GM20000 (cell line): ENCODE results near the gene B3GALT4.
A peak's percentile ranks its signal among the peaks of the same experiment; 100 is the strongest.

ENCODE experiments used
- DNase-seq: peaks from one replicate; pipeline ENCODE4 v3.0.0; 2012; ENCODE audit warnings: low spot score
- TF ChIP-seq, protein P1 (sequence below): IDR thresholded peaks from 2 replicates; pipeline ENCODE4 v1.5.1; 2012; ENCODE audit warnings: mild to moderate bottlenecking, control low read depth; ENCODE audit errors: extremely low read depth, missing control alignments

The B3GALT4 gene

DNA sequence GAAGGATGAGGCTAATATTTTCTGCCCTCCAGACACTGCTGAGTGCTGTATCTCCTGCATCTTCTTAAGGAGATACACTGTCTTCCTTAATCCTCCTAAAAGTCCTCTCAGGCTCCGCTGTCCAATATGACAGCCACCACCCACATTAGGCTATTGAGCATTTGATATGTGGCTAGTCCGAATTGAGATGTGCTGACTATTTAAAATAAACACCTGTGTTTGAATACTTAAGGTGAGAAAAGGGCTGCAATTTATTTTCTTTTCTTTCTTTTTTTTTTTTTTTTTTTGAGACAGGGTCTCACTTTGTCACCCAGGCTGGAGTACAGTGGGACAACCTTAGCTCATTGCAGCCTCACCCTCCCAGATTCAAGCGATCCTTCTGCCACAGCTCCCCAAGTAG, 25.0 kb downstream of the B3GALT4 start:
- TF ChIP-seq, protein P1, sequence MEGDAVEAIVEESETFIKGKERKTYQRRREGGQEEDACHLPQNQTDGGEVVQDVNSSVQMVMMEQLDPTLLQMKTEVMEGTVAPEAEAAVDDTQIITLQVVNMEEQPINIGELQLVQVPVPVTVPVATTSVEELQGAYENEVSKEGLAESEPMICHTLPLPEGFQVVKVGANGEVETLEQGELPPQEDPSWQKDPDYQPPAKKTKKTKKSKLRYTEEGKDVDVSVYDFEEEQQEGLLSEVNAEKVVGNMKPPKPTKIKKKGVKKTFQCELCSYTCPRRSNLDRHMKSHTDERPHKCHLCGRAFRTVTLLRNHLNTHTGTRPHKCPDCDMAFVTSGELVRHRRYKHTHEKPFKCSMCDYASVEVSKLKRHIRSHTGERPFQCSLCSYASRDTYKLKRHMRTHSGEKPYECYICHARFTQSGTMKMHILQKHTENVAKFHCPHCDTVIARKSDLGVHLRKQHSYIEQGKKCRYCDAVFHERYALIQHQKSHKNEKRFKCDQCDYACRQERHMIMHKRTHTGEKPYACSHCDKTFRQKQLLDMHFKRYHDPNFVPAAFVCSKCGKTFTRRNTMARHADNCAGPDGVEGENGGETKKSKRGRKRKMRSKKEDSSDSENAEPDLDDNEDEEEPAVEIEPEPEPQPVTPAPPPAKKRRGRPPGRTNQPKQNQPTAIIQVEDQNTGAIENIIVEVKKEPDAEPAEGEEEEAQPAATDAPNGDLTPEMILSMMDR = no peak
- no peak for DNase-seq

DNA sequence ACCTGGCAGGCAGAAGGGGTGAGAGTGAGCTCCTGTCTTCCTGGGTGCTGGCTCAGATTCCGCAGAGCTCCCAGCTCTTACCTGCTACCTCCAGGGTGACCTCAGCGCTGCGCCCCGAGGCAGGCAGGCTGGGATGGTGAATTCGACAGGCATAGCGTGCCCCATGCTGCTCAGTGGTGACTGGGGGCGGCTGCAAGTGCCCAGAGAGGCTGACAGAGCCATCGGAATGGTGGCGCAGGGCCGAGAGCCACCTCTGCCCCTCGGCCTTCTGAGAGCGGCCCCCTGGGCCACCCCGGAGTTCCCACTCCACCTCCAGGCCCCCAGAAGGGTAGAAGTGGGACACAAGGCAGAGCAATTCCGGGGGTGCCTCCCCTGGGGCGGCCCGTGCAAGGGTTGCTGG, 27.3 kb downstream of the B3GALT4 start:
- TF ChIP-seq, protein P1 = no peak
- DNase-seq = no peak

DNA sequence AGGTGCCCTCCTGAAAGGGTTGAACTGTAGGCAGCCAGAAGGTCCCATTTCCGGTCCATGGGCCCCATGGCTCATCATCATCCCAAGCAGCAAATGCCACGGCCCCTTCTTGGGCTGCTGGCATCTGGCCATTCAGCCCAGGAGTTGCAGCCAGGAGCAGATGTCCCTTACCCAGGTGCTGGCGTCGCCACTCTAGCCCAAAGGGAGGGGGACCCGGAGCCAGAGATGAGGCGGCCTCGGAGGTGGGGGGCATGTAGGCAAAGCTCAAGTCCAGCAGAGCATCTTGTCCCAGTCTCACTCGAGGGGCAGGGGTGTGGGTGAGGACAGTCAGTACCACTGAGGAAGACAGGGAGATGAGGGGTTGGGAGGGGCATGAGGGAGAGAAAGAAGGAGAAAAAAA, 28.1 kb downstream of the B3GALT4 start:
- TF ChIP-seq, protein P1 = no peak
- no peak for DNase-seq

GRCh38 chr6:33306356-33306755, 29.4 kb downstream of the B3GALT4 start:
- TF ChIP-seq, protein P1 = no peak
- no peak for DNase-seq

- peak; percentile 89 for DNase-seq
- TF ChIP-seq, protein P1 = no peak
Measured at GRCh38 chr6:33312361-33313104, 35.6 kb downstream of the B3GALT4 start.

- TF ChIP-seq, protein P1 = no peak
- peak; percentile 61 for DNase-seq
Measured at GRCh38 chr6:33313105-33313708, 36.3 kb downstream of the B3GALT4 start.

DNA sequence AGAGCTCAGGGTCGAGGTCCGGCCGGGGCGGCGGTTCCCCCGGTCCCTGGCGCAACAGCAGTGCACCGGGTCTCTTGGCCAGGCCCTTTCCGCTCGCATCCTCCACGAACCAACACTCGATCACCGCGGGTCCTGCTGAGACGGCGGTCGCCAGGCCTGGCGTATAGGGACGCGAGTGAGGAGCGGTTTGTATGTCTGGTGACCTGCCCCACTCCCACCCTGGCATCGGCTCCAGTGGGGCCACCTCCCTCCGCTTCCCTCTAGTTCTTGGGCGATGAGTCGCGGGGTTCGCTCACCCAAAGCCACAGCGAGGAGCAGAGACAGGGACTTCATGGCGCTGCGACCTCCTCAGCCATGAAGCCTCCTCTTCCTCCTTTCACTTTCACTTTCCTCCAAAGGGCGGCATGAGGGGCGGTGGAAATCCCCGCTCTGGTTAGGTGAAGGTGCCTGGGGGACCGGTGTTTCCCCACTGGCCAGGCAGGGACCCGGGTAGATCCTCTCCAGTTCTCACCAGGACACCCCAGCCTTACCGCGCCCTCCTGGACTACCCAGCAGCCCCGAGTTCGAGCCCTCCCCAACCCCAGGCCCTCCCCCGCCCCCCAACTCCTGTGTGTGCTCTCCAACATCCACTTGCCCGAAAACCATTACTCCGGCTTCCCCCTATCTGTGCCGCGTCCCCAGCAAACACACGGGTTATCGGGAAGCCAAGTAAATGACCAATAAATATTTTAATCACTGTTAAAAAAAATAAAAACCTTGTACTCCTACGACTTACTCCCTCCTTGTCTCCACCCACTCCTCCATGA, 37.0 kb downstream of the B3GALT4 start, which contains the start of gene TAPBP:
Gene TAPBP, minus strand, starts transcription at position 370 of the 806 bp plus-strand sequence. Its CDS starts 37 bp downstream, at position 333.
- peak; percentile 90 for DNase-seq
- TF ChIP-seq, protein P1 = no peak
